Esophagus squamous epithelium (tissue), 5 donors: ENCODE results near the gene OLAH. TPM values are rescaled to one million over a fixed set of nuclear protein-coding genes. Genes with fewer than 3 reads are reported as not detected.
A peak's percentile ranks its signal among the peaks of the same experiment; 100 is the strongest.

Source experiments
- DNase-seq: peaks from one replicate; lab custom pipeline; 2025; lab: John Stamatoyannopoulos, UW
- H3K27ac ChIP-seq, 4 donors: fragments of 200-600 bp; sonication (generic); one replicate each; pipeline ENCODE4 v1.5.1; 2016 to 2019; ENCODE audit warnings: mild to moderate bottlenecking in 1 of 4
- H3K27me3 ChIP-seq, 4 donors: fragments of 200-600 bp; sonication (generic); 1 replicate in 3 of 4; 2 replicates in 1 of 4; pipeline versions ENCODE4 v1.5.1 to v1.6.0; 2017 to 2021; ENCODE audit warnings: antibody characterized with exemption in 1 of 4
- H3K36me3 ChIP-seq, 3 donors: fragments of 200-600 bp; sonication (generic); one replicate each; pipeline ENCODE4 v1.5.1; 2016 to 2019
- H3K4me1 ChIP-seq, 3 donors: fragments of 200-600 bp; sonication (generic); one replicate each; pipeline ENCODE4 v1.5.1; 2017 to 2019
- H3K4me3 ChIP-seq, 4 donors: fragments of 200-600 bp; sonication (generic); 1 replicate in 3 of 4; 2 replicates in 1 of 4; pipeline ENCODE4 v1.5.1; 2016 to 2019; ENCODE audit warnings: mild to moderate bottlenecking in 2 of 4, moderate library complexity in 1 of 4
- H3K9me3 ChIP-seq, 3 donors: fragments of 200-600 bp; sonication (generic); one replicate each; pipeline ENCODE4 v1.5.1; 2016 to 2019
- POLR2A ChIP-seq, 4 donors: fragments of 450-650 bp; IDR thresholded peaks; one replicate each; pipeline ENCODE4 v1.6.1; 2017; ENCODE audit warnings: antibody characterized with exemption in 4 of 4, mild to moderate bottlenecking in 4 of 4, moderate library complexity in 3 of 4
- WGBS, 2 donors: methylation state at CpG; one replicate each; pipeline ENCODE4 v1.1.5; 2018; 5-methylcytosine and 5-hydroxymethylcytosine counted together
- intact Hi-C: fragments of 100-400 bp; cut with DNase I; formaldehyde crosslinking; loops from one replicate; pipeline ENCODE4 v1.15.0; 2022
- total RNA-seq, 4 donors: library from RNA; depleted of rRNA; stranded (reverse); fragments of >200 nt; gene quantifications; one replicate each; pipeline ENCODE4 v1.1.0, GENCODE V29; 2016
- TF ChIP-seq, protein P1 (sequence below), 6 experiments: fragments of 450-650 bp in 4 of 6; fragments of 200-600 bp in 2 of 6; sonication (generic) in 2 of 6; IDR thresholded peaks; one replicate each; pipeline ENCODE4 v1.5.1; 2016 to 2019; ENCODE audit warnings: antibody characterized with exemption in 6 of 6, mild to moderate bottlenecking in 4 of 6, moderate library complexity in 4 of 6
- donor health status: DM: yes; HTN: yes; CAD: no.

The OLAH gene
- total RNA-seq, 4 donors from 2014 or later = 0.57 to 9.4 (median 5.1) TPM

DNA sequence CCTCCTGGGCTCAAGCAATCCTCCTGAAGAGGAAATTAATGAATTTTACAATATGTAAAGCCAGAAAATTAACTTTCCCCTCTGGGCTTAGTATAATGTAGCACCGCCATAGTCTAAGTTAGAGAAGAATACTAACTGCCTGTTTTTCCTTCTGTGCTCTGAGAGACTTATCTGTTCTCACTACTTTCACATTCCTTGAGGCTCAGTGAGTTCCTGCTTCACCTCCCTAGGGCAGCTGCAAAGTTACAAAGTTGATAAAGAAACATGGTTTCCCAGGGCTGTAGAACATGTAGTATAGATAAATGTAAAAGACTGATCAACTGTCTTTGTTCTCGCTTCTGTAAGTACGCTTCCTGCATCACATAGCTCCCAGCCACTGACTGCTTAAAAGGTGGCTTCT, 16.0 kb upstream of the OLAH start:
- H3K27ac ChIP-seq = no peak overlapping the region
- WGBS, 2 donors = 58 to 66% methylated on average over 3 of the region's 3 CpGs

DNA sequence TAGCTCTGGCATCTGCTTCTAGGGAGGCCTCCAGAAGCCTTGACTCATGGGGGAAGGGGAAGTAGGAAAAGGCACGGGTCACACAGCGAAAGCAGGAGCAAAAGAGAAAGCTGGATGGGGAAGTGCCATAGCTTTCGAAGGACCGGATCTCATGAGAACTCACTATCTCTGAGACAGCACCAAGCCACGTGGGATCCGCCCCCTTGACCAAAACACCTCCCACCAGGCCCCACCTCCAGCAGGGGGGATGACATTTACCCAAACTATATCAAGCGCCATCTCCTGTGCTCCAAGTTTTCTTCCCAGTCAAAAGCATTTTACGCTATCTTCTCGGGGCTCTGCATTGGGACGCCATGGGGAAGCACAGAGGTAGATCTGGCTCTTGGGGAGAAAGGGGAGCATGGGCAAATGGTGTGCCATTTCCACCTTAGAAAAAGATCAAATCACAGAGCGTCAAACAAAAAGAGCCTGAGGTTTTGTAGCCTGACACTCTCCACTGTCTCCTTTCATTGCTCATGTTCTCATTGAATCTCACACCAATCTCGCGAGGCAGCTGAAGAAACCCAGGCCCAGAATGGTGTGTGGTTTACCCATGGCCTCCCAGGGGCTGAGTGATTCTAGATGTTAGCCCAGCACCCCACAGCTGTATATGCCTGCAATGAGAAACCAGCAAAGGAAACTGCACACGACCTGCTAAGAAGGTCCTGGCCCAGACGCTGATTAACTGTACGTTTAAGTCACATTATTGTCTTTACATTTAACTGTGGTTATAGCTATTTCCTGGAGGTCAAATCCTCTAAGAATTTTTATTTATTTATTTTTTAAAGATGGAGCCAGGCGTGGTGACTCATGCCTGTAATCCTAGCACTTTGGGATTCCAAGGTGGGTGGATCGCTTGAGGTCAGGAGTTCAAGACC, 8.1 kb upstream of the OLAH start:
- no peak overlapping the region for H3K4me3 ChIP-seq
- H3K36me3 ChIP-seq = no peaks in the 10 kb centered on the region
- H3K9me3 ChIP-seq = no peaks in the 10 kb centered on the region
- no peak overlapping the region for H3K27ac ChIP-seq
- no peaks in the 10 kb centered on the region for H3K4me1 ChIP-seq
- no peak for DNase-seq
- TF ChIP-seq, protein P1, sequence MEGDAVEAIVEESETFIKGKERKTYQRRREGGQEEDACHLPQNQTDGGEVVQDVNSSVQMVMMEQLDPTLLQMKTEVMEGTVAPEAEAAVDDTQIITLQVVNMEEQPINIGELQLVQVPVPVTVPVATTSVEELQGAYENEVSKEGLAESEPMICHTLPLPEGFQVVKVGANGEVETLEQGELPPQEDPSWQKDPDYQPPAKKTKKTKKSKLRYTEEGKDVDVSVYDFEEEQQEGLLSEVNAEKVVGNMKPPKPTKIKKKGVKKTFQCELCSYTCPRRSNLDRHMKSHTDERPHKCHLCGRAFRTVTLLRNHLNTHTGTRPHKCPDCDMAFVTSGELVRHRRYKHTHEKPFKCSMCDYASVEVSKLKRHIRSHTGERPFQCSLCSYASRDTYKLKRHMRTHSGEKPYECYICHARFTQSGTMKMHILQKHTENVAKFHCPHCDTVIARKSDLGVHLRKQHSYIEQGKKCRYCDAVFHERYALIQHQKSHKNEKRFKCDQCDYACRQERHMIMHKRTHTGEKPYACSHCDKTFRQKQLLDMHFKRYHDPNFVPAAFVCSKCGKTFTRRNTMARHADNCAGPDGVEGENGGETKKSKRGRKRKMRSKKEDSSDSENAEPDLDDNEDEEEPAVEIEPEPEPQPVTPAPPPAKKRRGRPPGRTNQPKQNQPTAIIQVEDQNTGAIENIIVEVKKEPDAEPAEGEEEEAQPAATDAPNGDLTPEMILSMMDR (IDR thresholded peaks at IDR 0.05) = no peak
- no peak for TF ChIP-seq POLR2A (IDR thresholded peaks at IDR 0.05)
- intact Hi-C loops = no loop called here
- no peaks in the 10 kb centered on the region for H3K27me3 ChIP-seq
- WGBS, 2 donors = 67 to 71% methylated on average over 12 to 18 of the region's 18 CpGs

More for the DNA sequence above, 16.0 kb upstream of the OLAH start:
- Histone ChIP-seq H3K36me3 (no peaks in the 10 kb centered on the region), H3K27me3 (no peaks in the 10 kb centered on the region), H3K4me3 (no peak overlapping the region), H3K4me1 (peaks cover 0 to 16% (median 3%) of the 10 kb centered on the region in 3 donors), H3K9me3 (no peaks in the 10 kb centered on the region)
- intact Hi-C loops = no loop called here
- no peak for DNase-seq
- no peak for TF ChIP-seq POLR2A (IDR thresholded peaks at IDR 0.05)
- TF ChIP-seq, protein P1 (IDR thresholded peaks at IDR 0.05) = no peak

DNA sequence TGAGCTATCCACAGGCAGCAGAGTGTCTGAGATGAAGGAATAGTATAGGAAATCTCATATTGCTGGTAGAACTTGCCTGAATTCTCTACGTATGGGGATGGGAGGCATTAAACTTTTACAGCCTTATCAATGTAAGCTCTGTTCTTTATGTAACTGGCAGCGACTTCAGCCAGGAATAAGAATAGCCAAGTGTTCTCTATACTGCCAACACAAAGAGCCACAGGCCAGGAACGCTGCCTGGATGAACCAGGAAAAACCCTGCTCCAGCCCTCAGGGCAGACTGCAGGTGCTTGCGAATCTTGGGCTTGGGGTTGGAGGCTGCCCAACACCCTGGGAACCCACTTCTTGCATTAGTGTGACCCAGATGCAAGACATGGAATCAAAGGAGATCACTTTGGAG, 6.1 kb upstream of the OLAH start:
- H3K27ac ChIP-seq = no peak overlapping the region
- no peak overlapping the region for H3K4me3 ChIP-seq
- TF ChIP-seq, protein P1 (IDR thresholded peaks at IDR 0.05) = no peak
- TF ChIP-seq POLR2A (IDR thresholded peaks at IDR 0.05) = no peak
- WGBS, 2 donors = 26 to 45% methylated on average over 2 of the region's 4 CpGs
- no peaks in the 10 kb centered on the region for H3K9me3 ChIP-seq
- no peak for DNase-seq
- no peaks in the 10 kb centered on the region for H3K36me3 ChIP-seq
- no peaks in the 10 kb centered on the region for H3K4me1 ChIP-seq
- intact Hi-C loops = no loop called here
- no peaks in the 10 kb centered on the region for H3K27me3 ChIP-seq

DNA sequence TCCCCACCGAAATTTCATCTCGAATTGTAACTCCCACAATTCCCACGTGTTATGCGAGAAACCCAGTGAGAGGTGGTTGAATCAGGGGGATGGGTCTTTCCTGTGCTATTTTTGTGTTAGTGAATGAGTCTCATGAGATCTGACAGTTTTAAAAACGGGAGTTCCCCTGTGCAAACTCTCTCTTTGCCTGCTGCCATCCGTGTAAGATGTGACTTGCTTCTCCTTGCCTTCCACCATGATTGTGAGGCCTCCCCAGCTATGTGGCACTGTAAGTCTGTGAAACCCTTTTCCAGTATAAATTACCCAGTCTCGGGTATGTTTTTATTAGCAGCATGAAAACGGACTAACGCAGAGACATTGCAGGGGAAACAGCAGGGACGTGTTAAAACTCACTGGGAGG, 5.3 kb upstream of the OLAH start:
- H3K4me1 ChIP-seq = no peaks in the 10 kb centered on the region
- no peak overlapping the region for H3K4me3 ChIP-seq
- intact Hi-C loops = no loop called here
- TF ChIP-seq POLR2A (IDR thresholded peaks at IDR 0.05) = no peak
- TF ChIP-seq, protein P1 (IDR thresholded peaks at IDR 0.05) = no peak
- H3K27me3 ChIP-seq = no peaks in the 10 kb centered on the region
- DNase-seq = no peak
- H3K9me3 ChIP-seq = no peaks in the 10 kb centered on the region
- no peaks in the 10 kb centered on the region for H3K36me3 ChIP-seq
- no peak overlapping the region for H3K27ac ChIP-seq
- 81 to 86% methylated on average over 10 of the region's 10 CpGs for WGBS, 2 donors

DNA sequence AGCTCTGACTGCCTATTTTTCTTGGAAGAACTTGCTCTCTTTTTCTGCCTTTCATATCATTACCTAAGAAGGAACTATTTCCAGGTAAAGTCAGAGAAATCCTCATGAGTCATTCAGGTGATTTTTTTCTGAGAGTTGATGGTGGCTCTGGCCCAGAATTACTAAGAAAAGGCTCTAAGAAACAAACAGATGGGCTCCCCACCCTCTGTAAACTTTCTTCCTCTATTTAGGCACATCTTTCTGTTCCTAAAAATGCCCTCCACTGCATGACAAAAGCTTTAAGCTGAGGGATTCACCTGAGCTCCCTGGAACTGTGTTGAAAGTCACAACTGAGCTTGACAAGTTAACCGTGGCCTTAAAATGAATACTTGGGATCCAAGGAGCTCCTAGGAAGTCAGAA, 1.6 kb downstream of the OLAH start:
- TF ChIP-seq POLR2A (IDR thresholded peaks at IDR 0.05) = no peak
- TF ChIP-seq, protein P1 (IDR thresholded peaks at IDR 0.05) = no peak

More for the DNA sequence above, 1.6 kb downstream of the OLAH start:
- Histone ChIP-seq H3K27ac (peak overlapping the region in 3 of 4 donors; percentile 10 to 41 (median 30)), H3K9me3 (no peaks in the 10 kb centered on the region), H3K36me3 (no peaks in the 10 kb centered on the region), H3K4me3 (no peak overlapping the region), H3K4me1 (peaks cover 0 to 11% (median 0%) of the 10 kb centered on the region in 3 donors), H3K27me3 (no peaks in the 10 kb centered on the region)
- intact Hi-C loops = no loop called here
- 75 to 90% methylated on average over 1 of the region's 1 CpG for WGBS, 2 donors
- no peak for DNase-seq
